Measurements from ENCODE around the gene MINDY3.

The MINDY3 gene

DNA sequence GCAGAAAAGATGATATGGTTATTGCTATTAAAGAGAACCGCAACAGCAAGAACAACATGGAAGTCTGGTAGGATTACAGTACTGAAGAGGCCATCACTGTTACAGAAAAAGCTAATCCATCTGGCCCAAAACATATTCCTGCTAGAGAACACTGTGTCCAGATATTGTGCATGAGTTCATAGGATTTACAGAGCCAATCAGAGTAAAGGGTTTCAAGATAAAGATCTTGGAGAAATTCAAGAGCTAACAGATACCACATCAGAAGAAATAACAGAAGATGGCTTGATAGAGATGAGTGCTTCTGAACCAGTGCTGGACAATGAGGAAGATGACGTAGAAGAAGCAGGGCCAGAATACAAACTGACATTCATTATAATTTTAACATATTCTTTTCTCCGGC, 58.7 kb downstream of the MINDY3 start:
- TF ChIP-seq, protein P1, sequence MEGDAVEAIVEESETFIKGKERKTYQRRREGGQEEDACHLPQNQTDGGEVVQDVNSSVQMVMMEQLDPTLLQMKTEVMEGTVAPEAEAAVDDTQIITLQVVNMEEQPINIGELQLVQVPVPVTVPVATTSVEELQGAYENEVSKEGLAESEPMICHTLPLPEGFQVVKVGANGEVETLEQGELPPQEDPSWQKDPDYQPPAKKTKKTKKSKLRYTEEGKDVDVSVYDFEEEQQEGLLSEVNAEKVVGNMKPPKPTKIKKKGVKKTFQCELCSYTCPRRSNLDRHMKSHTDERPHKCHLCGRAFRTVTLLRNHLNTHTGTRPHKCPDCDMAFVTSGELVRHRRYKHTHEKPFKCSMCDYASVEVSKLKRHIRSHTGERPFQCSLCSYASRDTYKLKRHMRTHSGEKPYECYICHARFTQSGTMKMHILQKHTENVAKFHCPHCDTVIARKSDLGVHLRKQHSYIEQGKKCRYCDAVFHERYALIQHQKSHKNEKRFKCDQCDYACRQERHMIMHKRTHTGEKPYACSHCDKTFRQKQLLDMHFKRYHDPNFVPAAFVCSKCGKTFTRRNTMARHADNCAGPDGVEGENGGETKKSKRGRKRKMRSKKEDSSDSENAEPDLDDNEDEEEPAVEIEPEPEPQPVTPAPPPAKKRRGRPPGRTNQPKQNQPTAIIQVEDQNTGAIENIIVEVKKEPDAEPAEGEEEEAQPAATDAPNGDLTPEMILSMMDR (IDR thresholded peaks at IDR 0.05; ENCODE audit: low read depth, low read length) = no peak
- no peak overlapping the region for H3K4me3 ChIP-seq (replicated peaks in 1 of 2; ENCODE audit: low read depth in 2 of 2, low read length in 2 of 2)
- DNase-seq (ENCODE audit: low read depth in 2 of 2) = no peak

DNA sequence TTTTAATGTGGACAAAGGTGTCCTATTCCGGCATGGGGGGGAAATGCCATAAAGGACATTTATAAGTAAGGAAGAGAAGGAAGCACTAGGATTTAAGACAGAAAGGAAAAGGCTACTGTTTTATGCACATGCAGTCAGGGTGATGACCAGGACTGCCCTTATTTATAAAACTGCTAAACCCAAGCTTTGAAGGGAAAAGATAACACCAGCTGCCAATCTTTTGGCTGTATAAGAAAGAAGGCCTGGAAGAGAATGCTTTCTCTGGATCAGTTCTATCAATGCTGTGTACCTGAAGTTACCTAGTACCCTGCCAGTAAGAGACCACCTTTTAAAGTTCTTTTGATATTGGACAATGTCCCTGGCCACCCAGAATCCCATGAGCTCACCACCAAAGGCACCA, 59.2 kb downstream of the MINDY3 start:
- no peak for DNase-seq (ENCODE audit: low read depth in 2 of 2)
- TF ChIP-seq, protein P1 (IDR thresholded peaks at IDR 0.05; ENCODE audit: low read depth, low read length) = no peak
- H3K4me3 ChIP-seq (replicated peaks in 1 of 2; ENCODE audit: low read depth in 2 of 2, low read length in 2 of 2) = no peak overlapping the region

DNA sequence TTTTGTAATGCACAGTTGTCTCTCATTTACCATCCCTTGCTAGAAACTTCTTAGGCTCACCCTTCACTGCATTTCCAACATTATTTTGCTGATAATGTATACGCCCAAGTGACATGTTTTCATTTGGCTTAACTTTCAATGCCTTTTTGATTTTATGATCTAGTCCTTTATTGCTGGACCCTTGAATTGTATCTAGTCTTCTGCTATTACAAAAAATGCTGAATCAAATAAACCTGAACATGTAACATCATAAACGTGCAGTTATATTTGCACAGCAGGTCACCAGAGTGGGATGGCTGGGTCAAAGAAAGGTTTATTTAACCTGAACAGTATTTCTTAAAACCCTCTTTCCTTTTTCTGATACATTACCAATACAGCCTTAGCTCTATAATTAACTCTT, 63.0 kb downstream of the MINDY3 start:
- TF ChIP-seq, protein P1 (IDR thresholded peaks at IDR 0.05; ENCODE audit: low read depth, low read length) = no peak
- no peak for DNase-seq (ENCODE audit: low read depth in 2 of 2)
- no peak overlapping the region for H3K4me3 ChIP-seq (replicated peaks in 1 of 2; ENCODE audit: low read depth in 2 of 2, low read length in 2 of 2)

DNA sequence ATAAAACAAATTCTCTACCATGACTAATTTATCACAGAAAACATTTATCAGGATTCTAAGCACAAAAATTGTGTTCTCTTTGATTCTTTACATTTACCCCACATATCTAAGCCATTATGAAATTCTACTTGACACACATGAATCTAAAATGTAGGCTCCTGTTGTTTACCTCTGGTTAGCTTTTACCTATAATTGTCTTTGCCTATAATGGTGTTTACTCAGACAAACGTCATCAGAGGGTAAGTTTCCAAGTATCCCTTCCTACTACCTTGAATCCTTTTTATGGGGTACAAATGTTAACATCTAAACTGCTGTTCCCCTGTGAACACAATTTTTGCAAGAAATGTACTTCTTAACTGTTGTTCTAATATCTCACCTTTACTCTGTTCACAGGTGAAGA, 63.5 kb downstream of the MINDY3 start:
- H3K4me3 ChIP-seq (replicated peaks in 1 of 2; ENCODE audit: low read depth in 2 of 2, low read length in 2 of 2) = no peak overlapping the region
- DNase-seq (ENCODE audit: low read depth in 2 of 2) = no peak
- TF ChIP-seq, protein P1 (IDR thresholded peaks at IDR 0.05; ENCODE audit: low read depth, low read length) = no peak

DNA sequence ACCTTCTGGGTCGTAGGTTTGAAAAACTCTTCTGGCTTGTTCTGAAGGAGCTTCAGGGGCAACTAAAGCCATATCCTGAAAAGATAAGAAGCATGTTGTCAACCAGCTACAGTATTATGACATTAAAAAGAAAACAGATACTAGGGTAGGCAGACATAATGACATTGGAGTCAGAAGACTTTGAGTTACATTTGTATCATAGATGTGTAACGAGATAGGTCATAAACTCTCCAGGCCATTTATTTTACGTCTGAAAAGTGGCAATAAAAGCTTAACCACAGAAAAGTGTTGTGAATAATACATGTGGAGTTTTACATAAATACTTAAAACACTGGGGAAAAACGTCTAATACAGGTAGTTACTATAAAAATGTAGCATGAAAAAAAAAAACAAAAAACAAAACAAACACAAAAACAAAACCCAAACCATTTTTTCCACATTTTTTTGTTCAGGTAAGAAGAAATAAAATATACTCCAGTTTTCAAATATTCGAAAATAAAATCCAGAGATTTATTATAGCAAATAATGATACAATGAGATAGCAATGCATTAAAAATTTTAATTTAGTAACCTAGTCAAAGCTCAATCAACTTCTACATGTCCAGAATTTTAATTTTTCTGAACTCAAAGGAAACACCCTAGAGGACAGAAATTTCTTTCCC, 64.1 kb downstream of the MINDY3 start:
- H3K4me3 ChIP-seq (replicated peaks in 1 of 2; ENCODE audit: low read depth in 2 of 2, low read length in 2 of 2) = no peak overlapping the region
- TF ChIP-seq, protein P1 (IDR thresholded peaks at IDR 0.05; ENCODE audit: low read depth, low read length) = no peak
- DNase-seq (ENCODE audit: low read depth in 2 of 2) = no peak

DNA sequence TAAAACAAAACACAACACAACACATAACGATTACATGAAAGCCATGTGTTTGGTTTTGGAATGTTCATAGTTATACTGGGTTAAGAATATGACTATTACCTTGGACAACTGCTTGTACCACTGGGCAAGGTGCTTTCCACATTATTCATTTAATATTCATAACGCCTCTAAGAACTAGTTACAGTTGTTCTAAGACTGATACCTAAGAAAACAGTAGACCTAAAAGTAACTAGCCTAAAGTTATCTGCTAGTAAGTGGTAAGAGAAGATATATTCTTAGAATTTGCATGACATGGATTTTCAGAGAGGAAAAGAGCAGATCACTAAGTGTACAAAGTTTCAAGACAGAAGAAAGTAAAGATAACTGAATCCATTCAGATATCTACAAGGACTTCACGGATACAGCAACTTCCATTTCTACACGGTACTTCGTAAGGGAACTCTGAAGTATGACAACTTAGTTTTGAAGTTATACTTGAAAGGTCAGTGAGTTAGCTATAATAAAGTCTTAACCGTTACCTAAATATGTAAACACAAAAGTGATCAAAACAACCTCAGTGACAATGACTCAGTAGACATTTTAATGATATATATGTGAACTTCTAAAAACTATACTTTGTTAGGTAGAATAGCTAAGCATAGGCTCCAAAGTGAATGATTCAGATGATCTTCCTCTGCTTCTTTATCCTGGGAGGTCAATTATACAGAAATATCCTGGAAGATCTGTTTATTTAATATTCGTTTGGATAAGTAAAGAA, 65.1 kb downstream of the MINDY3 start:
- DNase-seq (ENCODE audit: low read depth in 2 of 2) = no peak
- TF ChIP-seq, protein P1 (IDR thresholded peaks at IDR 0.05; ENCODE audit: low read depth, low read length) = no peak
- H3K4me3 ChIP-seq (replicated peaks in 1 of 2; ENCODE audit: low read depth in 2 of 2, low read length in 2 of 2) = no peak overlapping the region
